ENCODE data around the gene NUDT1.

The NUDT1 gene

GRCh38 chr7:2269991-2270460 lies 28.0 kb downstream of the NUDT1 start:
- no peak overlapping the region for H3K4me3 ChIP-seq (ENCODE audit: low read length)
- no peak for DNase-seq (ENCODE audit: low read depth)
- TF ChIP-seq CTCF (conservative IDR thresholded peaks at IDR 0.05; ENCODE audit: low read length) = no peak

DNA sequence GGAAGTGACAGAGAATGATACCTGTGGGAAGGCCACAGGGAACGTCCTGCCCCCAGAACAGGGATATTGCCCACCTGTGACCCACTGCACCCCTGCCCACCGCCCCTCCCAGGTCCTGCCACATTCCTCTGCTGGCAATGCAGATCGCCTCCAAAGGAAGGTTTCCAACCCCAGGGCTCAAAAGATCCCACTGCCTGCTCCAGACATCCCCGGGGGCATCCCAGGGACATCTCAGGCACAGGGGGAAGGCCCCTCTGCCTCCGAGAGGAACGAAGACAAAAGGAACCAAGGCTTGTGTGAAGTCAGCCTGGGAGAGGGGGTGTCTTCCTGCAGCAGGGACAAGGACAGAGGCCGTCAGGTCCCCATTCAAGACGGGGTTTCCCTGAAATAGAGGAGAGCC lies 28.5 kb downstream of the NUDT1 start:
- no peak for DNase-seq (ENCODE audit: low read depth)
- no peak overlapping the region for H3K4me3 ChIP-seq (ENCODE audit: low read length)
- no peak for TF ChIP-seq CTCF (conservative IDR thresholded peaks at IDR 0.05; ENCODE audit: low read length)

DNA sequence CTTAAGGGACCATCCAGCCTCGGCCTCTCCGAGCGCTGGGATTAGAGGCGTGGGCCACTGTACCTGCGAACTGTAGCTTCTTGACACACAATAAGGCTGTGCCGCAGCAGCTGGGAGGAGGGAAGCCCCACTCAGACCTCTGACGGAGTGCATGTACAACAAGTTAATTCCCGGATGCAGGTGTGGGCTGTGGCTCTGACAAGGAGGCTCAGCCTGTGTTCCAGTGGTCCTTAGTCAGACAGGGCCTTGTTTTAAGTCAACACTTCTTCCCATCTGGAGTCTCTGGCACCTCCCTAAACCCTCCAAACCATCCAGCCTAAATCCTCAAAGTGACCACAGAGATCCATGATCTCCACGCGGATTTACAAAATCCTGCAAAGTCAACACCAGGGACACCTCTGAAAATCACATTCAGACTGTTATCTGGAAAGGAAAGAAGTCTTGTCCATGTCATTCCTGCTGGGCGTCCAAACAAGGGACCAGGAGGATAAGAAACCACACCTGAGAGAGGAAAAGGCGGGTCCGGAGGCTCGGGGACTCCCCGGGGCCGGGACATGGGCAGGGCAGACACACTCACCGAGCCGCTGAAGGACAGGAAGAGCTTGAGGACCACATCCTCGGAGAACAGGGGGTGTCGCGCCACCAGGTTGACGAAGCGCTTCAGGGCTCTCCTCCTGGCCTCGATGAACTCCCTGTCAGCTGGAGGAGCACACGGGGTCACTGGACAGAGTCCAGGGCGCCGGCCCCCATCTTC lies 29.4 kb downstream of the NUDT1 start:
- no peak for DNase-seq (ENCODE audit: low read depth)
- no peak overlapping the region for H3K4me3 ChIP-seq (ENCODE audit: low read length)
- no peak for TF ChIP-seq CTCF (conservative IDR thresholded peaks at IDR 0.05; ENCODE audit: low read length)

DNA sequence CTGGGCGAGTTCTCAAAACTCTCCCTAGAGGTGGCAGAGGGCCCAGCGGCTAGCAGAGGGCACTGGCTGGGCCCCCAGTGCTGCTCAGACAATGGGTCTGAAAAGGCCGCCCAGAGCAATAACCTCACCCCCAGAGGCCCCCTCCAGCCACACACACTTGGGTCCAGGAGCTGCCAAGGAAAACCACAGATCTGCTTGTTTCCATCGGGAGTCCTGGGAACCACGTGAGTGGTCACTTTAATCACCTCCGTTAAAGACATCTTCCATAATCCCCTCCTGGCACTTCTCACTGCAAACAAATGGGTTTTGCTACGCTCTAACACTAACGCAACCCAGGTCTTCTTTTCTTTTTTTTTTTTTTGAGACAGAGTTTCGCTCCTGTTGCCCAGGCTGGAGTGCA lies 30.0 kb downstream of the NUDT1 start:
- no peak for TF ChIP-seq CTCF (conservative IDR thresholded peaks at IDR 0.05; ENCODE audit: low read length)
- DNase-seq (ENCODE audit: low read depth) = no peak
- no peak overlapping the region for H3K4me3 ChIP-seq (ENCODE audit: low read length)

GRCh38 chr7:2273866-2274265 lies 31.8 kb downstream of the NUDT1 start:
- no peak for TF ChIP-seq CTCF (conservative IDR thresholded peaks at IDR 0.05; ENCODE audit: low read length)
- no peak for DNase-seq (ENCODE audit: low read depth)
- no peak overlapping the region for H3K4me3 ChIP-seq (ENCODE audit: low read length)

DNA sequence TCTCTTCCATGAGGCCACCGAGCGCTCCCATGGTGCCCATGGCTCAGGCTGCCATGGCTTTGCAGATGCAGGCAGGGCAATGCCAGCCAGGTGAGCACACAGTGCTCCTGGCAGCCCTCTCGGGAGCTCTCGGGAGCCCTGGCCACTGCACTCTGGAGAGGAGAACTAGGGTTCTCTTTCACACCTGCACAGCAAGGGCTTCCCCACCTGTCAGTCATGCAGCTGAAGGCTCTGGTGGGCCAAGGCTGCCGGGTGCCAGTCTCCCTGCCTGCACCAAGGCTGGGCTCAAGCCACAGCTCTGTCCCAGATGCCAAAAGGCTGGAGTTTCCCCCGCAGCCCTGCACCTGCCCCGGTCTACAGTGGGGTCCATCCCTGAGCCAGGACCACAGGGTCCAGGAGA lies 32.6 kb downstream of the NUDT1 start:
- no peak overlapping the region for H3K4me3 ChIP-seq (ENCODE audit: low read length)
- DNase-seq (ENCODE audit: low read depth) = no peak
- no peak for TF ChIP-seq CTCF (conservative IDR thresholded peaks at IDR 0.05; ENCODE audit: low read length)

DNA sequence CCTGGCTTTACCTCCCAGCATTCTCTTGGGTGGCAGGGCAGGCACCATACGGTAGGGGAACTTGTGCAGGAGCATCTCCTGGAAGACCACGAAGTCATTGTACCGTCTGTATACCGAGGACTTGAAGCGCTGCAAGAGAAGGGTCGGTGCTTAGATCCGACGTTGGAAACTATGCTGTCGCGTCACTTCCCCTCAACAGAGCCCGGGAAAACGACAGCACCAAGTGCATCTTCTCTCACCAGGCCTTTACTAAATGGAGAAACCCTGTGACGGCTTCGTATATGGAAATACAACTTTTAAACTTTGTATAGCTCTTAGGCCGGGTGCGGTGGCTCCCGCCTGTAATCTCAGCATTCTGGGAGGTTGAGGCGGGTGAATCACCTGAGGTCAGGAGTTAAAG lies 33.1 kb downstream of the NUDT1 start:
- no peak for TF ChIP-seq CTCF (conservative IDR thresholded peaks at IDR 0.05; ENCODE audit: low read length)
- H3K4me3 ChIP-seq (ENCODE audit: low read length) = no peak overlapping the region
- no peak for DNase-seq (ENCODE audit: low read depth)
